ENCODE results near the gene ANLN.
"Not testable (repeated sequence)": the region's sequence is repeated elsewhere in the genome, so short reads cannot be mapped to it uniquely, and the experiment has no call there.

The ANLN gene

DNA sequence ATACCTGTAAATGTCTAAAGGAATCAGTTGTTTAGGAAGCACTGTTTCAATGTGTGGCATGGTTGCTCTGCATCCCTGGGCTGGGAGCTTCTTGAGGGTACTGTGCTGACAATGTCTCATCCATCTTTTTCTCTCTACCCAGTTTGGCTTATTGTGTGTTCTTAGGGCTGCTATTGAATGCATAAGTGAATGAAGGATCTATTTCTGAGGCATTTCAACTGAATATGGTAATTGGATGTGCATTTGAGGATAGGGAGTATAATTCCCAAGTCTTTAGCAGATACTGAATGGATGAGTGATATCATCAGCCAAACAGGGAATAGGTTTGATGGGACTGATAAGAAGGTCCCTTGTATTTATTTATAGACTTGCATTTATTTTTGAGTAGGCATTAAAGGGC lies 64.1 kb downstream of the ANLN start:
- Histone ChIP-seq H3K9ac (ENCODE audit: low read length) (no peak overlapping the region), H3K9me3 (ENCODE audit: control insufficient read depth, insufficient read depth, low read depth, low read length) (no peaks in the 10 kb centered on the region), H3K27me3 (ENCODE audit: control insufficient read depth, insufficient read depth, low read length) (no peaks in the 10 kb centered on the region), H3K4me3 (ENCODE audit: low read depth, low read length) (no peak overlapping the region), H3K36me3 (ENCODE audit: control insufficient read depth, insufficient read depth, low read length) (peaks cover 58% of the 10 kb centered on the region), H3K4me1 (ENCODE audit: control insufficient read depth, insufficient read depth, low read length) (peaks cover 4% of the 10 kb centered on the region; the same call in 1 of the 2 replicates), H3K27ac (ENCODE audit: low read depth, low read length) (no peak overlapping the region)

DNA sequence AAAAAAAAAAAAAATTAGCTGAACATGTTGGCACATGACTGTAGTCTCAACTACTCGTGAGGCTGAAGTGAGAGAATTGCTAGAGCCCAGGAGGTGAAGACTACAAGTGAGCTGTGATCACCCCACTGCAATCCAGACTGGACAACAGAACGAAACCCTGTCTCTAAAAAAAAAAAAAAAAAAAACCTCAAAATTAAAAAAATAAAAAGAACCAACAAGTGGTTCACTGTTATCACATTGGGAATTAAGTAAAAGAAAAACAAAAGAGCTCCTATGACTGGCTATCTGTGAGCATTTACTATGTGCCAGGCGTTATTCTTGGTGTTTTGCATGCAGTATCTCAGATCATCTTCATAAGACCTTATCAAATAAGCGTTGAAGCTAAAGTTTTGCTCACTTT lies 66.0 kb downstream of the ANLN start:
- H3K36me3 ChIP-seq (ENCODE audit: control insufficient read depth, insufficient read depth, low read length), result peaks cover 41% of the 10 kb centered on the region
- H3K4me1 ChIP-seq (ENCODE audit: control insufficient read depth, insufficient read depth, low read length), result peaks cover 9% of the 10 kb centered on the region; the same call in 1 of the 2 replicates
- no peak overlapping the region for H3K9ac ChIP-seq (ENCODE audit: low read length)
- no peak overlapping the region for H3K27ac ChIP-seq (ENCODE audit: low read depth, low read length)
- no peaks in the 10 kb centered on the region for H3K9me3 ChIP-seq (ENCODE audit: control insufficient read depth, insufficient read depth, low read depth, low read length)
- no peaks in the 10 kb centered on the region for H3K27me3 ChIP-seq (ENCODE audit: control insufficient read depth, insufficient read depth, low read length)
- no peak overlapping the region for H3K4me3 ChIP-seq (ENCODE audit: low read depth, low read length)

- Histone ChIP-seq H3K27me3 (ENCODE audit: control insufficient read depth, insufficient read depth, low read length) (no peaks in the 10 kb centered on the region), H3K36me3 (ENCODE audit: control insufficient read depth, insufficient read depth, low read length) (peaks cover 36% of the 10 kb centered on the region), H3K9ac (ENCODE audit: low read length) (no peak overlapping the region), H3K27ac (ENCODE audit: low read depth, low read length) (no peak overlapping the region), H3K9me3 (ENCODE audit: control insufficient read depth, insufficient read depth, low read depth, low read length) (no peaks in the 10 kb centered on the region), H3K4me3 (ENCODE audit: low read depth, low read length) (no peak overlapping the region), H3K4me1 (ENCODE audit: control insufficient read depth, insufficient read depth, low read length) (peaks cover 9% of the 10 kb centered on the region; the same call in 1 of the 2 replicates)
These were observed 66.5 kb downstream of the ANLN start for GRCh38 chr7:36456138-36456537.

- Histone ChIP-seq H3K4me1 (ENCODE audit: control insufficient read depth, insufficient read depth, low read length) (peaks cover 9% of the 10 kb centered on the region; the same call in 1 of the 2 replicates), H3K36me3 (ENCODE audit: control insufficient read depth, insufficient read depth, low read length) (peaks cover 32% of the 10 kb centered on the region), H3K9ac (ENCODE audit: low read length) (no peak overlapping the region)
These were observed 66.9 kb downstream of the ANLN start for GRCh38 chr7:36456548-36456947.

GRCh38 chr7:36459236-36459960 lies 69.7 kb downstream of the ANLN start:
- Histone ChIP-seq H3K9me3 (ENCODE audit: control insufficient read depth, insufficient read depth, low read depth, low read length) (no peaks in the 10 kb centered on the region), H3K9ac (ENCODE audit: low read length) (peak overlapping the region; percentile 0), H3K27me3 (ENCODE audit: control insufficient read depth, insufficient read depth, low read length) (no peaks in the 10 kb centered on the region), H3K4me3 (ENCODE audit: low read depth, low read length) (no peak overlapping the region), H3K27ac (ENCODE audit: low read depth, low read length) (no peak overlapping the region), H3K4me1 (ENCODE audit: control insufficient read depth, insufficient read depth, low read length) (peaks cover 9% of the 10 kb centered on the region; the same call in 1 of the 2 replicates), H3K36me3 (ENCODE audit: control insufficient read depth, insufficient read depth, low read length) (peaks cover 4% of the 10 kb centered on the region)

More at GRCh38 chr7:36456548-36456947, 66.9 kb downstream of the ANLN start:
- Histone ChIP-seq H3K27ac (ENCODE audit: low read depth, low read length) (no peak overlapping the region), H3K9me3 (ENCODE audit: control insufficient read depth, insufficient read depth, low read depth, low read length) (no peaks in the 10 kb centered on the region), H3K27me3 (ENCODE audit: control insufficient read depth, insufficient read depth, low read length) (no peaks in the 10 kb centered on the region), H3K4me3 (ENCODE audit: low read depth, low read length) (no peak overlapping the region)

DNA sequence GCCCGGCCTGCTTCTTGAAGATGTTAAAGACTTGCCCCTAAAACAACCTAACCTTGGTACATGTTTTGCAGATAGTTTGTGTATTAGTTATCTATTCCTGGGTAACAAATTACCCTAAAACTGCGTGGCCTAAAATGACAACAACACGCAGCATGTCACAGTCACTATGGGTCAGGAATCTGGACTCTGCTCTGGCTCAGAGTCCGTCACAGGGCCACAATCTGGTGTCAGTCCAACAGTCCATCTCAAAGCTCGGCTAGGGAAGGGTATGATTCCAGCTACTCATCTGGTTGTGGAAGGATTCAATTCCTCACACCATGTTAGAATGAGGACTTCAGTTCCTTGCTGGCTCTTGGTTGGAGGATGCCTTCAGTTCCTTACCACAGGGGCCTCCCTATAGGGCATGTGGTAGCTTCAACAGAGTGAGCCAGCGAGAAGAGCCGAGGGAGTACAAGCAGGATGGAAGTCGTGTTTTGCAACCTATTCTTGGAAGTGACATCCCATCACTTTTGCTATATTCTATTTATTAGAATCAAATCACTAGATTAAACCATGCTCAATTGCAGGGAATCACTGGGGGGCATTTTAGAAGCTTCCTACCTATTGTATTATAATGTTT lies 71.3 kb downstream of the ANLN start:
- H3K36me3 ChIP-seq (ENCODE audit: control insufficient read depth, insufficient read depth, low read length), result no peaks in the 10 kb centered on the region
- no peak overlapping the region for H3K27ac ChIP-seq (ENCODE audit: low read depth, low read length)
- H3K9ac ChIP-seq (ENCODE audit: low read length), result no peak overlapping the region
- H3K27me3 ChIP-seq (ENCODE audit: control insufficient read depth, insufficient read depth, low read length), result no peaks in the 10 kb centered on the region
- peaks cover 9% of the 10 kb centered on the region; the same call in 1 of the 2 replicates for H3K4me1 ChIP-seq (ENCODE audit: control insufficient read depth, insufficient read depth, low read length)
- H3K9me3 ChIP-seq (ENCODE audit: control insufficient read depth, insufficient read depth, low read depth, low read length), result no peaks in the 10 kb centered on the region
- H3K4me3 ChIP-seq (ENCODE audit: low read depth, low read length), result no peak overlapping the region

- Histone ChIP-seq H3K9ac (ENCODE audit: low read length) (no peak overlapping the region), H3K9me3 (ENCODE audit: control insufficient read depth, insufficient read depth, low read depth, low read length) (no peaks in the 10 kb centered on the region), H3K27ac (ENCODE audit: low read depth, low read length) (no peak overlapping the region), H3K36me3 (ENCODE audit: control insufficient read depth, insufficient read depth, low read length) (no peaks in the 10 kb centered on the region), H3K4me1 (ENCODE audit: control insufficient read depth, insufficient read depth, low read length) (peaks cover 9% of the 10 kb centered on the region; the same call in 1 of the 2 replicates), H3K4me3 (ENCODE audit: low read depth, low read length) (no peak overlapping the region), H3K27me3 (ENCODE audit: control insufficient read depth, insufficient read depth, low read length) (no peaks in the 10 kb centered on the region)
These were observed 73.0 kb downstream of the ANLN start for GRCh38 chr7:36462551-36463137.

DNA sequence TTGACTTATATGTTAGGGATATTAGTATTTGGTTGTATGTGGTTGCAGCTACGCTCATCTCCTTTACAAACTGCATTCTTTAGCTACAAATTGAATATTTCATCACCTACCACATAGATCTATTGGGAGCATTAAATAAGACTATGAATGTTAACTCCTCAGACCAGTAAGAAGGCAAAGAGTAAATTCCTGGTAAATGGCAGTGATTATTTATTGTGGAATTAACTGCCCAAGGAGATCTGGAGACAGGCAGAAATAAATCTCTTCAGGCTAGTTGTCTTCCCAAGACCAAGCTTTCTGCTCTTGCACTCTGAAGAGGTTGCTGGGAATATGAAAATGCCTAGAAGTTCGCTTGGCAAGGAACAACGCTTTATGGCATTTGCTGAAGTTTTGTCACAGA lies 74.6 kb downstream of the ANLN start:
- H3K4me3 ChIP-seq (ENCODE audit: low read depth, low read length), result no peak overlapping the region
- no peak overlapping the region for H3K27ac ChIP-seq (ENCODE audit: low read depth, low read length)
- H3K9me3 ChIP-seq (ENCODE audit: control insufficient read depth, insufficient read depth, low read depth, low read length), result no peaks in the 10 kb centered on the region
- H3K4me1 ChIP-seq (ENCODE audit: control insufficient read depth, insufficient read depth, low read length), result no peaks in the 10 kb centered on the region; the same call in 1 of the 2 replicates
- no peaks in the 10 kb centered on the region for H3K36me3 ChIP-seq (ENCODE audit: control insufficient read depth, insufficient read depth, low read length)
- H3K9ac ChIP-seq (ENCODE audit: low read length), result no peak overlapping the region
- H3K27me3 ChIP-seq (ENCODE audit: control insufficient read depth, insufficient read depth, low read length), result no peaks in the 10 kb centered on the region

DNA sequence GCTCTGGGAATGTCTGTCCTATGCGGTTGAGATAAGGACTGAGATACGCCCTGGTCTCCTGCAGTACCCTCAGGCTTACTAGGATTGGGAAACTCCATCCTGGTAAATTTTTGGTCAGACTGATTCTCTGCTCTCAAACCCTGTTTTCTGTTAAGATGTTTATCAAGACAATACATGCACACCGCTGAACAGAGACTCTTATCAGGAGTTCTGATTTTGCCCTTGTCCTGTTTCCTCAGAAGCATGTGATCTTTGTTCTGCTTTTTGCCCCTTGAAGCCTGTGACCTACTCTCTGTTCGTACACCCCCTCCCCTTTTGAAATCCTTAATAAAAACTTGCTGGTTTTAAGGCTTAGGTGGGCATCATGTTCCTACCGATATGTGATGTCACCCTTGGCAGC lies 76.3 kb downstream of the ANLN start:
- H3K27ac ChIP-seq (ENCODE audit: low read depth, low read length); H3K4me1 ChIP-seq (ENCODE audit: control insufficient read depth, insufficient read depth, low read length); H3K27me3 ChIP-seq (ENCODE audit: control insufficient read depth, insufficient read depth, low read length); H3K36me3 ChIP-seq (ENCODE audit: control insufficient read depth, insufficient read depth, low read length); H3K9ac ChIP-seq (ENCODE audit: low read length); H3K9me3 ChIP-seq (ENCODE audit: control insufficient read depth, insufficient read depth, low read depth, low read length); H3K4me3 ChIP-seq (ENCODE audit: low read depth, low read length): not testable (repeated sequence)

DNA sequence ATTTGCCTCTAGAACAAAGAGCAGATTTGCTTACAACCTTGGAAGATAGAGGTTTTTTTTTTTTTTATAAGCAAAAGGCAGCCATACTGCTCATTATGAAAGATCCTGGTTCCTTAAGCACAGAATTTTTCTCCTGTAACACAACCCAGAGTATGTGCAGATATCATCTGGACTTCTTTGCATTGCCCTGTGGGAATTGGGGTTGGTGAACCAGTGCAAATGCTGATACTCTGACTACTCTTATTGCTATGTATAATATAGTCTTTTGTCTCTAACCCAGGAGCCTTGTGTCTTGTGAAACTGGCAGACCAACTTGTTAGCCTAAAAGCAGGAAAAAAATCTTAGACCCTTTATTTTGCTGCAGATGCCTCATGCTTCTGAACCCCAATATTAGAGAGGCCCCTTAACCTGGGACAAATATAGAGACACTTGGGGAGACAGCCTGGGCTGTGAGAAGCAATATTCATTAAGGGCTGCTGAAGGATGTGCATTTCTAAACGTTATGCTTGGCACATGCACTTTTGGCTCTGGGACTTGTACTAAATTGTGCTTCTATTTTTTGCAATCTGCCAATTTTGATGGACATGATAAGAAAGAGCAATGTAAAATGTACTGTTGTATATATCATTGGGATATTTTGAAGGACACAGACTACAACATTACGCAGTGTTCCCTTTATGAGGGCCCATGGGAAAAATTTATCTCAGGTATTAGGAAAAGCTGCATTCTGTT lies 78.9 kb downstream of the ANLN start:
- no peak overlapping the region for H3K4me3 ChIP-seq (ENCODE audit: low read depth, low read length)
- no peak overlapping the region for H3K9ac ChIP-seq (ENCODE audit: low read length)
- no peak overlapping the region for H3K27ac ChIP-seq (ENCODE audit: low read depth, low read length)
- no peaks in the 10 kb centered on the region for H3K4me1 ChIP-seq (ENCODE audit: control insufficient read depth, insufficient read depth, low read length)
- no peaks in the 10 kb centered on the region for H3K36me3 ChIP-seq (ENCODE audit: control insufficient read depth, insufficient read depth, low read length)
- no peaks in the 10 kb centered on the region for H3K27me3 ChIP-seq (ENCODE audit: control insufficient read depth, insufficient read depth, low read length)
- H3K9me3 ChIP-seq (ENCODE audit: control insufficient read depth, insufficient read depth, low read depth, low read length), result no peaks in the 10 kb centered on the region

DNA sequence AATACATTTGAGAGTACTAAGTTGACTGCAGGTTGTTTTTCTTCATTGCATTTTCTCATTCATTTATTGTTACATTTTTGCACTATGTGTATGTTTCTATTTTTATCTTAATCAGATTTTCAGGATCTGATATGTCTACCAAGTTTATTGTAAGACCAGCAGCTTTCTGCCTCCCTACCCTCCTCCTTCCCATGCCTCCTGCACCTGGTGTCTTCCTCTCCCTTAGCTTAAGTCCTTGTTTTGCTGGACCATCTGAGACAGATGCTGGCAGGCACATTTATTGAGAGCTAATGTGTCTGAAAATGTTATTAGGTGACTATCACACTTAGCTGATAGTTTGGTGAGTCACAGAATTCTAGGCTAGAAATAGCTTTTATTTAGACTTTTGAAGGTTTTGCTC lies 79.6 kb downstream of the ANLN start:
- no peaks in the 10 kb centered on the region for H3K27me3 ChIP-seq (ENCODE audit: control insufficient read depth, insufficient read depth, low read length)
- no peak overlapping the region for H3K27ac ChIP-seq (ENCODE audit: low read depth, low read length)
- H3K9me3 ChIP-seq (ENCODE audit: control insufficient read depth, insufficient read depth, low read depth, low read length), result no peaks in the 10 kb centered on the region
- H3K36me3 ChIP-seq (ENCODE audit: control insufficient read depth, insufficient read depth, low read length), result no peaks in the 10 kb centered on the region
- H3K9ac ChIP-seq (ENCODE audit: low read length), result no peak overlapping the region
- no peaks in the 10 kb centered on the region for H3K4me1 ChIP-seq (ENCODE audit: control insufficient read depth, insufficient read depth, low read length)
- no peak overlapping the region for H3K4me3 ChIP-seq (ENCODE audit: low read depth, low read length)

Data from HUES6 (cell line).